ENCODE results near the gene SYCP2L. TPM values are rescaled to one million over a fixed set of nuclear protein-coding genes. Genes with fewer than 3 reads are reported as not detected.
"Not testable (repeated sequence)": the region's sequence is repeated elsewhere in the genome, so short reads cannot be mapped to it uniquely, and the experiment has no call there.

The SYCP2L gene
- total RNA-seq, 1 experiment from 2014 or later: 0.11 TPM

GRCh38 chr6:10954590-10955010 lies 67.7 kb downstream of the SYCP2L start:
- peak; percentile 92 for DNase-seq (ENCODE audit: low read depth)

- no peak for DNase-seq (ENCODE audit: low read depth)
These were observed 69.9 kb downstream of the SYCP2L start for GRCh38 chr6:10956776-10957175.

DNA sequence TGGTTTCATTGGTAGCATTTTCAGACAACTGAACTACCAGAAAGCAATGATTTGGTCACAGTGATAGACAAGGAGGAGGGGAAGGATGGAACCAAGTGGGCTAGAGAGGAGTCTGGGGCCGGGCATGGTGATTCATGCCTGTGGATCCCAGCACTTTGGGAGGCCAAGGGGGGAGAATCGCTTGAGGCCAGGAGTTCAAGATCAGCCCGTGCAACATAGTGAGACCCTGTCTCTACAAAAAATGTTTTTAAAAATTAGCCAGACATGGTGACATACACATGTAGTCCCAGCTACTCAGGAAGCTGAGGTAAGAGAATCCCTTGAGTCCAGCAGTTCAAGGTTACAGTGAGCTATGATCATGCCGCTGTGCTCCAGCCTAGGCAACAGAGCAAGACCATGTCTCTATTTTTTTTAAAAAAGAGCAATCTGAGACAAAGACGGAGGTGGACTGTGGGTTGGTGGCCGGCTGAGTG lies 70.6 kb downstream of the SYCP2L start:
- no peak for DNase-seq (ENCODE audit: low read depth)

- no peak for DNase-seq (ENCODE audit: low read depth)
These were observed 73.3 kb downstream of the SYCP2L start for GRCh38 chr6:10960171-10960570.

DNA sequence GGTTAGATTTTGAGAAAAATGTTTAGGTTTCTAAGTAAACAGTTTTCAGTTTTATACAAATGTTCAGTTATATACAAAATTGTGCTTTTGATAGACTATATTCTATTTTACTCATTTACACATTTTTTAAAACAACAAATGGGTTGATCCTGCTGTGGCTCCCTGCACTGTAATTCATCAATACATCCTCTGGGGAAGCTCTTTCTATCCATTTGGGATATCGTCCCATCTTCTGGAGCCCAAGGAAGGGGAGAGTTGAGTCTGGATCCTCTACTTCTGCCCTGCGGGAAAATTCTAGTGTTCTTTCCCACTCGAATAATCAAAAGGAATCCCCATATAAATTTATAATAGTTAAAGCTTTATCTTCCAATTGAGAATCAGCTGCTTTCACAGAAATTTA lies 75.0 kb downstream of the SYCP2L start:
- DNase-seq (ENCODE audit: low read depth): no peak

GRCh38 chr6:10962673-10963072 lies 75.8 kb downstream of the SYCP2L start:
- DNase-seq (ENCODE audit: low read depth): peak; percentile 71

GRCh38 chr6:10963113-10963512 lies 76.3 kb downstream of the SYCP2L start:
- DNase-seq (ENCODE audit: low read depth): peak; percentile 25

GRCh38 chr6:10964684-10965083 lies 77.8 kb downstream of the SYCP2L start:
- no peak for DNase-seq (ENCODE audit: low read depth)

GRCh38 chr6:10968776-10969175 lies 81.9 kb downstream of the SYCP2L start:
- no peak for DNase-seq (ENCODE audit: low read depth)

GRCh38 chr6:10970731-10971130 lies 83.9 kb downstream of the SYCP2L start:
- no peak for DNase-seq (ENCODE audit: low read depth)

DNA sequence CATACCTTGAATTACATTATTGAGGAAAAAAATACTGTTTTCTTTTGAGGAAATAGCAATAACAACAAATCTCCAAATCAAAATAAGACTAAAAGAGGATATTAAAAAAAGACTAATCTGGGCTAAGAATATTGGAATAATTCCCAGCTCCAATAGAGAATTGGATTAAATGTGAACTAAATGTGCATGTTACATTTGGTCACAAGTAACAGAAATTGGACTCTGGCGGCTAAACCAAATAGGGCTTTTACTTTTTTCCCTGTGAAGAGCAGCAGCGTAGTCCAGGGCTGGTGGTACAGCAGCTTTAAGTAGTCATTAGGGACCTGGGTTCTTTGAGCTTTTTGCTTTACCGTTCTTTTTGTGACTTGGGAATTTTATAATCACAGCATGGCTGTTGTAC lies 85.3 kb downstream of the SYCP2L start:
- no peak for DNase-seq (ENCODE audit: low read depth)

DNA sequence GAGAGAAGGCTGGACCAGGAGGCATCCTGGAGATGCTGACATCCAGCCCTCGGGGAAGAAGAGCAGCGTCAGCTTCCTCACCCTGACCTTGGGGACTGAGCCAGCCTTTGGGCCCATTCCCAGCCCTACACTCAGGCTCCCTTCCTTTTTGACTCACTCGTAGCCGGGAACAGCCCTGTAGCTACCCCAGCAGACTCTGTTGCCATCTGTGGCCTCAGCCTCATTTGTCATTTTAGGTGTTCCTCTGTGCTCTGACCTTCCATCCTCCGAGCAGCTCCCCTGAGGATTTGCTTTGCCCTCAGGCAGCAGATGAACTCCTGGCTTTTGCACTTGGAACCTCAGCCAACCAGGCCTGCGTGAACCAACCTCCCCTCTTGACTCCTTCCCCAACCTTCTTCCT lies 89.7 kb downstream of the SYCP2L start:
- no peak for DNase-seq (ENCODE audit: low read depth)

GRCh38 chr6:10977231-10977968 lies 90.5 kb downstream of the SYCP2L start:
- DNase-seq (ENCODE audit: low read depth): no peak

GRCh38 chr6:10979603-10980002 lies 92.8 kb downstream of the SYCP2L start:
- DNase-seq (ENCODE audit: low read depth): no peak

DNA sequence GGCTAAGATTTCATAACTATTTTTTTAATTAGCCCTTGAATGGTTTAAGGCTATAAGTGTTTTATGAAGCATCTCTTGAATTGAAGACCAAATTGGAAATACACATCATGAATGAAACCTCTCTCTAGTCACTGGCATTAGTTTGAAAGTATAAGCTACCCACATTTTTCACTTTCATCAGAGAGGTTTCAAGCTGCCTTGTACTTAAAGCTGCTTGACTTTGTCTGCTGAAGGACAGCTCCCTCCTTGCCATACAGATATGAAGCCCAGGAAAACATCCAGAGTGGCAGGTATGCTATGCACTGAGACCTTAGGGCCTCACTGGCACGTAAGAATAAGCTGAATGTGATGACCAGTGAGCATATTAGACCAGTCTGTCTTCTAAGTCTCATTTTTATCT lies 94.6 kb downstream of the SYCP2L start:
- DNase-seq (ENCODE audit: low read depth): no peak

GRCh38 chr6:10984959-10985358 lies 98.1 kb downstream of the SYCP2L start:
- DNase-seq (ENCODE audit: low read depth): not testable (repeated sequence)

GRCh38 chr6:10989587-10989986 lies 102.7 kb downstream of the SYCP2L start:
- no peak for DNase-seq (ENCODE audit: low read depth)

DNA sequence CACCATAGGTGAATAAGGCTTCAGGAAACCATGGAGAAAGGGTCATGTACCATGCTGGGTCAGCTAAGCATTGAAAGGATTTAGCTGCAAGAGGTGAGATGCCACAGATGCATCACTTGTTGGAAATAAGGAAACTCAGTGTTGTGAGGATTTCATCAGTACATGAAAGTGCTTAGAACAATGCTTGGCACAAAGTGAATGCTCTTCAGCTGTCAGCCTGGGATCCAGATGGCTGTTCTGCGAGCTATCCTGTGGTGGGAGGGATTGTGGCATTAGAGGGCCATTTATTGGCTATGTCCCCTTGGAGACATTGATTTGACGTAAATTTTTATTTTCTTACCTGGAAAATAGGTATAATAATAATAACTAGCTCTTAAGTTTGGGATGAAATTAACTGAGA lies 104.3 kb downstream of the SYCP2L start:
- DNase-seq (ENCODE audit: low read depth): no peak

- DNase-seq (ENCODE audit: low read depth): peak; percentile 32
These were observed 107.0 kb downstream of the SYCP2L start for GRCh38 chr6:10993896-10994295.

- DNase-seq (ENCODE audit: low read depth): no peak
These were observed 108.4 kb downstream of the SYCP2L start for GRCh38 chr6:10995114-10995707.

DNA sequence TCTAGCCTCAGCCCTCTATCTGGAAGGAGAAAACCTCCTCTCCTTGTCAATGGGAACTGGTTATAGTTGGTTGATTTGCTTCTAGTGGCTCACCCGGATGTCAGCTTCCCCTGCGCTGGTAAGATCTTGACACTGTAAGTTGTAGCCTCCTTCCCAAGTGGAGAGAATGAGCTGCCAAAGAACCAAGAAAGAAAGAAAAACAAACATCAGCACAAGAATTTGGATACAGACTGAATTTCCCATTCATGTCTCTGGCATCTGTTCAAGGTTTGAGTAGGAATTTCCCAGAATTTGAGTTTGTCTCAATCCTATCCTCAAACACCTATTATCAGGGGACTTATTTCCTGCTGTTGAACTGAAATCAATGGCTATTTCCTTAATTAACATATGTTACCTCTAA lies 113.1 kb downstream of the SYCP2L start:
- peak; percentile 69 for DNase-seq (ENCODE audit: low read depth)

DNA sequence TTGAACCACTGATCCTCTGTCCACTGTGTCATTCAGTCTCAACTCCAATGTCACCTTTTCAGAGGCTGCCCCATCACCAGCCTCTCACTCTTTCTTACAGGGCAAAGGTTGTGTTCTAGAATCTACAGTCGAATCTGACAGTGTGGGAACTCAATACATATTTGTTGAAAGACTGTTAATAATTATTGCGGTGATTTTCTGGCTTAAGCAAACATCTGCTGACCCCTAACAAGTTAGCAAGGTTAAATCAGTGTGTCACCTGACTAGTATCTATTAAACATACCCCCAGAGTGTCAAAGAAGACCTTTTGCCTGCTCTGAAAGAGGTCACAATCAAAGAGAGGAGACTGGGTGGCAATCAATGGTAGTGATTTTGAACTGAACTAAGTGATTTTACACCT lies 115.3 kb downstream of the SYCP2L start:
- no peak for DNase-seq (ENCODE audit: low read depth)

GRCh38 chr6:11003297-11003696 lies 116.4 kb downstream of the SYCP2L start:
- not testable (repeated sequence) for DNase-seq (ENCODE audit: low read depth)

Measured in Daoy (cell line).